Endometrium (tissue), 2 donors: ENCODE measurements around the gene CCBE1.

ENCODE experiments used
- FAIRE-seq: peaks from 2 replicates; lab custom pipeline; 2012; peaks lifted over from hg19 to GRCh38; lab: Jason Lieb, UNC
- donor health status: control.
- donor health status: control.

CCBE1 gene

GRCh38 chr18:59386909-59387686 is 310.1 kb downstream of the CCBE1 start:
- no peak for FAIRE-seq

GRCh38 chr18:59385191-59385590 is 312.0 kb downstream of the CCBE1 start:
- FAIRE-seq, result no peak

- FAIRE-seq, result no peak
Measured at GRCh38 chr18:59383851-59384250, 313.4 kb downstream of the CCBE1 start.

GRCh38 chr18:59382383-59382782 is 314.8 kb downstream of the CCBE1 start:
- FAIRE-seq, result no peak

GRCh38 chr18:59381949-59382348 is 315.3 kb downstream of the CCBE1 start:
- no peak for FAIRE-seq
